HG03039 (cell line): Measurements from ENCODE around the gene GSTM3.
"Not testable (repeated sequence)": the region's sequence is repeated elsewhere in the genome, so short reads cannot be mapped to it uniquely, and the experiment has no call there.

ENCODE experiments used
- ATAC-seq: cut with Tn5 transposase; IDR thresholded peaks from one replicate; pipeline ENCODE4 v1.9.1; 2021; ENCODE audit warnings: mild to moderate bottlenecking, moderate library complexity; ENCODE audit not compliant: unreplicated experiment

Gene GSTM3

DNA sequence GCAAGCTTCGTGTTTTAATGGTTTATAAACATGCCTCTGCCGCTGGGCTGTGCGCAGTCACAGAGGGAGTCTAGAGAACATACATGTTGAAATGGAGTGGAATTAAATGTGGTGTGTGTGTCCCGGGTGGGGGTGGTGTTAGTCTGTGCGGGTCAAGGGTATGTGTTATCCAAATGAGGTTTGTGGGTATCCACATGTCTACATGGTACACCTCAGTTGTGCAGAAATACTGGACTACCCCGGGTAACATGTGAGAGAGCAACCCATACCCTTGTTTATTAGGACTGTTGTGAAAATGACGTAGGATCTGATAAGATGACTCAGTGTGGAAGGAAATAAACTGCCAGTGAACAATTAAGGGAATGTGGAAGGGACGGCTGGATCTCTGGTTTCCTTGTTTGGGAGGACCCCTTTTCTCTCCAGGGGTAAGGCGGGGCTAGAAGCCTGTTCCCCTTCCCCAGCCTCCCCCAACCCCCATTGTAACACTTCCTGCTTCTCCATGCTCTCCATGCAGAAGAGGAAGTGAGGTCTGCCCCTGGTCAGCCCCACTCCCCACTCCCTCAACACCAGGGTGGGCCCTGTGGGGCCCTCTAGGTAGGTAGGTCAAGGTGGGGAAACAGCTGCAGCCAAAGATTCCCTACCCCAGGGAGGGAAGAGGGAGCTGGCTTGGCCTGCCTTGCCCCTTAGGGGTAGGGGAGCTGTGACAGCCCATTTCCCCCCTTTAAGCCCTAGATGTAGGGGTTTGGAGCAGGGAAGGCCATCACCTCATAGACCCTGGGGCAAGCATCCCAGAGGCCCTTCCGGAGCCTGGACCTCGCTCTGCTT lies 22.2 kb upstream of the GSTM3 start:
- no peak for ATAC-seq

DNA sequence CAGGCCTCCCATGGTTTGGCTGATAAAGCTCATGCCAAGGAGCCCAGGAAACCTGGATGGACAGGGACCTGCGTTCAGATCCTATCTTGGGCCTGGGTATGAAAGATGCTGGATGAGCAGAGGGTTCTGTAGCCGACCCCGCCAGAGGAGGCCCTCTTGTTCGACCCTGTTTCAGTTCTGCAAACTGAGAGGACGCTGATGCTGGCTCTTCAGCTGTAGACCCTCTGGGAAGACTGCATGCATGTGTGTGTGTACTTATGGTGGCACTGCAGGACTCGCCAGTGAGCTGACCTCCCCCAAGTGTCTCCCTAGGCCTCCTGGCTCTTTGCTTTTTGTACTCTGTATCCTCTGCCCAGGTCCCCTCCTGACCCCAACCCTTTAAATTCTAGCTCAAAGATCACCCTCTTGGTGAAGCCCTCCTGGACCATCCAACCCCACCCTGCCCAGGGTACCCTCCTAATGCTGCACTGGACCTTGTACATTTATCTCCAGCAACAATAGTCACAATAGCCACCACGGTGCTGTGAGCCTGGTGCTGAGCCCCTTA lies 21.3 kb upstream of the GSTM3 start:
- ATAC-seq, result no peak

DNA sequence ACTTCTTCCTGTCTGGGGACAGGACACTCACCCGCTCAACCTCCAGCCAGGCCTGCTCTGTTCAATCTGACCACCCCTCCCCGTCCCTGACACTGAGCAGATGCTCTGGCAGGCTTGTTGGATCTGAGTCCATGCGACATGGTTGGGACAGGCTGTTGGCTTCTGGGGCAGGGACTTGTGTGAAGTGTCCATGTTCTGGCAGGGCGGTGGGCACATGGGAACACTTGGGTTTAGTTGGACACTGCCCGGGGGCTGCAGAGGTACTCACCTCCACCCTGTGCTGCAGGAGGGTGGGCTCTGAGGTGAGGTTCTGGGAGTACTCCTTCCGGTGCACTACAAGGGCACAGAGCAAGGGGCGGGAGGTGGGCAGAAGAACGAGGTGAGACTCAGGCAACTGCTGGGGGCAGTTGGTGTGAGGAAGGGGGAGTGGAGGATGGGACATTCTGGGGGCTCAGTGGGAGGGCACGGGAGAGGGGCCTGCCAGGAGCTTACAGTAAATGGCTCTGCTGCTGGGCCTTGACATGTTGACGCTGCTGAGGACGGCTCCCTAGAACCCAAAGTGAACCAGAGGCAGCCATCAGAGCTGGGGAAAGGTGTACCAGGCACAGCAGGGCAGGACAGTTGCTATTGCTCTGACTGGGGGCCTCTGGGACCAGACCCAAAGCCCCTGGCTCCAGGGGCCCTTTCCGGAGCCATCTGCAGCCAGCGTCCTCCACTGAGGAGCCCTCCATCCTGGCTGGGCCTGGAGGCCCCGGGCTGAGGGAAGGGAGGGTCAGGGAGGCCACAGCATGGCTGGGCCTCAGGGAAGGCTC lies 20.6 kb upstream of the GSTM3 start:
- ATAC-seq, result no peak

DNA sequence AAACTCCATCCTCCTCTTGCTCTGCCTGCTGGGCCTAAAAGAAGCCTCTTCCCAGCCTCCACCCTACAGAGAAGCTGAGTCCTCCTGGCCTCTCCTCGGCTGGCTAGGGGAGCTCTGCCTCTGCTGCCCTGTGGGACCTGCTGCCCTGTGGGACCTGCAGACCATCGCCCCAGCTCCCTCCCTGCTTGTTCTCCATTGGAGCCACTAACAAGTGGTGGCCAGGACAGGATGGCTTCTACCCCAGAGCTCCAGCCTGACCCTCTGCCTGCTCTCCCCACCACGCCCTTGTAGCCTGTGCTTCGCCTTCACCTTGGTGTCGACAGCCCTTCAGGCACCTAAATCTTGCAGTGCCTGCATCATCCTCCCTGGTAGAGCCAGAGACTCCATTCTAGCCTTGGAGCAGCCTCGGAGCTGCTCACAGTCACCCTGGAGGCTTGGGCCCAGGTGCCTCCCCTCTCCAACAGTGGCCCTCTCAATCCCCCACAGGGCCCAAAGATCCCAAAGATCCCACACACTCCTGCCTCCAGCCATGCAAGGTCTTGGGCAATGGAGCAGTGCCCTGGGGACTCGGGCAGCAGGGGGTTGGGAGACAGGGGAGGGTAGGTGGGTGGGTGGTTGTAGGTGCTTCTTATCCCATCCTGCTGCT lies 19.9 kb upstream of the GSTM3 start:
- ATAC-seq, result no peak

DNA sequence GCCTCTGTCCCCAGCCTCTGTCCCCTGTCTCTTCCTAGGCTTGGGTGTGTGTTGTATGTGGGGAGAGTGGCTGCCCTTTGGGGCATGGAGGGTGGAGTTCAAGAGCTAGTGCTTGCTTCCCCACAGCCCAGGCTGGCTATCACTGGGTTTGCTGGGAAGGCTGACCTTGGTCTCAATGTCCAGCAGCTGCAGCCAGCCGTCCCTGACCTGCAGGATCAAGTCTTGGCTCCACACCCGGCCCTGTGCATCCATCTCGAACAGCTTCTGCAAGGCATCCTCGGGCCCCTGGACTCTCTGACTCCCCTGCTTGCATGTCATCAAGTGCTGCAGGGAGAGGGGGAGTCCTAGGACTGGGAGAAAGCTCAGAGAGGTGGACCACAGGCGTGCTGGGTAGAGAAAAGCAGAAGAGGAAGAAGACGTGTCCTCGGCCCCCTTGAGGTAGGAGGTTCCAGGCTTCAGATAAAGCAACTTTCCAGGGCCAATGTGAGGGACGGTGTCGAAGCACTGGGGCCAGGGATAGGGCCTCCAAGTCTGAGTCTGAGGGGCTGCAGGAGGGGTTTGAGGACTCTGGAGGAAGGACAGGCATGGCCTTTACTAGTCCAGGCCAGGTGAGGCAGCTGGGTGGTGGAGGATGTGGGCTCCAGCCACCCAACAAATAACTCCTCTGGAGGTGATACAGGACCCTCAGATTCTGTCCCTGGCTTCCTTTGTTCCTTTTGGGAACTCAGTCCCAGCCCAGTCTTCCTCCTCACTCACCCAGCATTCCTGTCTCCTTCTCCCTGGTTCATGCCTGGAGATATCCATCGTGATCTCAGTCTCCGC lies 18.9 kb upstream of the GSTM3 start:
- no peak for ATAC-seq

DNA sequence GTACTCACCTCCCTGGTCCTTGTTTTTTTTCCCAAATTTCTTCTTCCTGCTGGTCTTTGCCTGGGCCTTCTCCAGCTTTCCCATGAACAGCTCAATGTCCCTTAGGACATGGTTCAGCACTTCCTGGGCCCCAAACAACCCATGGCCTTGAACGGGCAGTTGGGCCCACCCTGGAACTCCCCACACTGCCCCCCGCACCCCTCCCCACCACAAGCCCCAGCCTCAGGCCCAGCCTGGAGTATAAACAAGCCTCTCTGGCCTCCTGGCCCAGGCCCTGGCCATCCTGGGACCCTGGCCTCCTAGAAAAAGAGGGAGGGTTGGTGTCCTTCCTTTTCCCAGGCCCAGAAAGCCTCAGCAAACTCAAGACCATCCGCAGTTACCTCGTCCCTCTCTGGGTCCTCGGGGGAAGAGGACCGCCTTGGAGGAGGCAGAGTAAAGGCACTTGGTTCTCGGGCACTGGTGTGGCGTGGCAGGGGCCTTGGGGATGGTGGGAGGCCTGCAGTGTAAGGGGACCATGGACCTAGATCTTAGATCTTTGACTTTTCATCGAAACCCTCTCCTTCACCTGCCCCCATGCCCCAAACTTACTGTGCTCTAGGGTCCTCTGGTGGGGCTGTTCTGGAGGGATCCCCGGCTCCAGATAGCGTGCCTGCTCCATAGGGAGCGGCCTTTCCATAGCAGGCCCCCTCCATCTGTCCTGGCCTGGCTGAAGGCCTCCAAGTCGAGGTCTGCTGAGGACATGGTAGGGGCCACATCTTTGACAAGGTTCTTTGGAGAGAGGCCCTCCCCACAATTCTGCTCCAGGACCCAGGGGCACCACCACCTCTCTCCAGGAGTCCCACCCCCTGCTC lies 17.3 kb upstream of the GSTM3 start:
- ATAC-seq, result no peak

DNA sequence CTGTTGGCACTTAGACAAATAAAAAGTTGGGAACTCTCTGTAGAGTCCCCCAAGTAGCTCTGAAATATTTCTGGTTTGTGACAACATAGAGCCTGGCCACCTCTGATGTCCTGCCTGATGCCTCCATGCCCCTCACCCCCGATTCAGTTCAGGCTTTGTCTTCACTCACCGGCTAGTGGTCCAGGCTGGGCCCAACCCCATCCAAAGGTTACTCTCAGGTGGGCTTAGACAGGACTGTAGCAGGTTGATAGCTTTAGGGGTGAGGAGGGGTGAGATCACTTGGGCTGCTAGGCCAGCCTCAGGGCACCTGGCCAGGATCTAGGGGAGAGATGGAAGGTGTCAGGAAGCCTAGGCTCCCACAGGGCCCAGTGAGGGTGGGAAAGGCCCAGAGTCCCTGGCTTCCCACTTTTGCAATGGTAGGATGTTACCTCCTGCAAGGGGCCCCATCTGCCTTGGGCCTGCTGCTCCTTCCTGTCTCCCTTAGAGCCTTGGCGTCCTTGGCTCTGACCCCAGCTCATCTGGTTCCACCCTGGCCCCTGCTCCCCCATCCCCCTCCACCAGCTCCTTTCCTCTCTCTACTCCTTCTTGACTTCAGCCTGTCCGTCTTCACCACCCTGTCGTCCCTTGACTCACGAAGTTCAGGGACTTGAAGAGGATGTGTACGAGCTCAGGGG lies 16.1 kb upstream of the GSTM3 start:
- ATAC-seq, result no peak

DNA sequence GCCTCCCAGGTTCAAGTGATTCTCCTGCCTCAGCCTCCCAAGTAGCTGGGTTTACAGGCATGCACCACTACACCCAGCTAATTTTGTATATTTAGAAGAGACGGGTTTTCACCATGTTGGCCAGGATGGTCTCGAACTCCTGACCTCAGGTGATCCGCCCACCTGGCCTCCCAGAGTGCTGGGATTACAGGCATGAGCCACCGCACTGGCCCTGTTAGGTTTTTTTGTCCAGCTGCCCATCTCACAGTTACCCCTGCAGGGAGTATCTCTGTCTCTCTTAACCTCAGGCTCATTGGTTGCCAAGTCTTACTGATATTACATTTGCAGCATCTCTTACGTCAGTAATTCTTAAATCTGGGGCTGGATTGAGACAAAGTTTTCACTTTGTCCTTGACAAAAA lies 15.5 kb upstream of the GSTM3 start:
- not testable (repeated sequence) for ATAC-seq

DNA sequence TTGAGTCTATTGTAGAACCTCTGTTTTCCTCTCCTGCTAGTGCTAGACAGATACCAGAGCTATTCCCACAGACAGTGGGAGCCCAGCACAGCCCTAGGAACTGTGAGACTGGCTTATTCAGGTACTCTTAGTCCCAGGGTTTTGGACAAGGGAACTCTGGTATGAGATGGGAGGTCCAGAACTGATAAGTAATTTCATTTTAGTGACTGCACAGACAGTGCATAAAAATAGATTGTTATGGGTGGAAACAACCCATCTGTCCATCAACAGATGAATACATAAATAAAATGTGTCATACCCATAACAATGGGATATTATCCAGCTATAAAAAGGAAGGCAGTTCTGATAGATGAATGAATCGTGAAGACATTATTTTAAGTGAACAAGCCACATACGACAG lies 13.9 kb upstream of the GSTM3 start:
- ATAC-seq, result no peak

DNA sequence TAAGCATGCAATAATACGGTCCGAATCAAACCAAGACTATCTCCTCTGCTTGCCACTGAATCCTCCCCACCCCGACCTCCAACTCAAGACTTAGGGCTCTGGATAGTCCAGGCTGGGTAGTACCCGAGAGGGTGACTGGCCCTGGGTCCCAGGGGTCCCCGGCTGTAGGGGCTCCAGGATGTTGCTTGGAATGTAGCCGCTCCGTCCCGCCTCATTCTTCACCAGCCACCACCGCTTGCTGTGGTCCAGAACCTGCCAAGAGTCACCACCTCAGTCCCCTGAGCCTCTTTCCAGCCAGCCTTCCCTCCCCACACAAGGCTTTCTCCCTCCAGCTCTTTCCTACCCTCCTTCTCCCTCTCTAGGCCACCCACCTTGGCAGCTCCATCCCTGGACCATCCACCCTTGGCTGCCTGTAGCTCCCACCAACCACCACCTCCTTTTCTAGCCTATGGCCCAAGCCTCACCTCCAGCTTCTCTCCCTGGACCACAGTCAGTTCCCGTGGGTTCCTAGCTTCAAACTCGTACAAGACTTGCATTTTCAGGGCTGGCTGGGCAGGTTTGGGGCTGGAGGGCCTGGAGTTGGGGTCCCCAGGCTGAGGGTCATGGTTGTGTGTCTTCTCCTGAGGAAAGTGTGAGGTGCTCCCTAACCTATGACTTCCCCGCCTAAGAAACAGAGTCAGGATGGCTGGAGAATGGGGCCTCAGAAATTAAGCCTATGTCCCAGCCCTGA lies 10.9 kb upstream of the GSTM3 start:
- ATAC-seq, result no peak

DNA sequence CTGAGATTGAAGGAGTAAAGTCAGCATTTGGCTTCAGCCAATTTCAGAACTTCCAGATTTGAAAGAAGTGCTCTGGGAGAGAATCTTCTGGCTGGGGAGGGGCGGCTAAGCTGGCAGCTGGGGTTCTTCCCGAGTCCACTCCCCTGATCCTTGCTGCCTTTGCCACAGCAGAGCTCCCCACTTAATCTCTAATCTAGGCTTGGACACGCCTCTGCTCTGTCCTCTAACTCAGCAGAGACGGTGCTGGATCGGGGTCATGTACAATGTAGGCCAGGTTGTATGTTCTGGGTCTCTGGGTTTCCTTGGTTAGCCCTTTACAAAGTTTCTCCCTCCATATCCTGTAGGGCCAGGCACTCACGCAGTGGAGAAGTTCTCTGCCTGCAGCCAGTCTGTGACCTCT lies 10.1 kb upstream of the GSTM3 start:
- no peak for ATAC-seq

DNA sequence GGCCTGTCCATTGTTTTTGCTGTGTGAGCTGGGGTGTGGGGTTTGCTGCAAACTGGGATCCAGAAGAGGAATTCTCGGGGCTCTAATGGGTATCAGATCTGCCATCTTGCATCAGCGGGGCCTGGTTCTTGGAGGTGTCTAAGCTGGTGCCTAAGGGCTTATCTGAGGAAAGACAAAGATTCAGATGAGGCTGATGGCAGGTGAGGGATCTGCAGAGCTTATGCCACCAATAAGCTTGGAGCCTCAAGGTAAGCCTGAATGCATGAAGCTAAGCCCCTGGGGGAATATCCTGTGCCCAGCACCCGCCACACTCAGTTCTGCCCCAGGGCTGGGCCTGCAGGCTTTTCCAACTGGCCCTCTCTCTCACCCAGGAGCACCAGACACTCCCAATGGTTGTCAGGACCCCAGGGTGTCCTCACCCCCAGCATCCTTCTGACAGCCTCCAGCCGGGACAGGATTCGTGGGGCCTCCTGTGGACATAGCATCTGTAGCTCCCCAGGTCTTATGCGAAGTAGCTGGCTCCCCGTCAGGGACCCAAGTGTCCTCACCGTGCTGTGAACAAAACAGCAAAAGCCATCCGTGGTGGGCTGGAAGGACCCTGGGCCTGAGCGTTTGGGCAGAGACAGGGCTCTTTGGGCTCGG lies 9.5 kb upstream of the GSTM3 start:
- no peak for ATAC-seq

DNA sequence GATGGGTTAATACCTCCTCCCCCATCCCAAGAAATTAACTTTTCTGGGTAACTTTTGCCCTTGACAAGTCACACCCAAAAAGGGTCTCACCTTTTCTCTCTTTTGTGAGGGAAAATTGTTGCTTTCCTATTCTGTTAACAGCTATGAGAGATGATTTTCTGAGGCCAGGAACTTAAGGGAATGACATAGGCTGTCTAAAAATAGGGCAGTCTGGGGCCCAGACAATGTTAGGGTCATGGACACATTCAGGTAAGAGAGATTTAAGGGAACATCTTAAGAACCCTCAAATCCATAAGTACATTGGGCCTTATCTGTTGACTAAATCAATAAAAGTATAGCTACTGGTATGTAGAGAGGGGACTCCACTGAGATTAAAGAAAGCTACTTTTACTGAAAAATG lies 8.4 kb upstream of the GSTM3 start:
- no peak for ATAC-seq

DNA sequence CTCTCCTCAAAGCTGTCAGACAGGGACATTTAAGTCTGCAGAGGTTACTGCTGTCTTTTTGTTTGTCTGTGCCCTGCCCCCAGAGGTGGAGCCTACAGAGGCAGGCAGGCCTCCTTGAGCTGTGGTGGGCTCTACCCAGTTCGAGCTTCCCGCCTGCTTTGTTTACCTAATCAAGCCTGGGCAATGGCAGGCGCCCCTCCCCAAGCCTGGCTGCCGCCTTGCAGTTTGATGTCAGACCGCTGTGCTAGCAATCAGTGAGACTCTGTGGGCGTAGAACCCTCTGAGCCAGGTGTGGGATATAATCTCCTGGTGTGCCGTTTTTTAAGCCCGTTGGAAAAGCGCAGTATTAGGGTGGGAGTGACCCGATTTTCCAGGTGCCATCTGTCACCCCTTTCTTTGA lies 7.5 kb upstream of the GSTM3 start:
- ATAC-seq, result not testable (repeated sequence)

DNA sequence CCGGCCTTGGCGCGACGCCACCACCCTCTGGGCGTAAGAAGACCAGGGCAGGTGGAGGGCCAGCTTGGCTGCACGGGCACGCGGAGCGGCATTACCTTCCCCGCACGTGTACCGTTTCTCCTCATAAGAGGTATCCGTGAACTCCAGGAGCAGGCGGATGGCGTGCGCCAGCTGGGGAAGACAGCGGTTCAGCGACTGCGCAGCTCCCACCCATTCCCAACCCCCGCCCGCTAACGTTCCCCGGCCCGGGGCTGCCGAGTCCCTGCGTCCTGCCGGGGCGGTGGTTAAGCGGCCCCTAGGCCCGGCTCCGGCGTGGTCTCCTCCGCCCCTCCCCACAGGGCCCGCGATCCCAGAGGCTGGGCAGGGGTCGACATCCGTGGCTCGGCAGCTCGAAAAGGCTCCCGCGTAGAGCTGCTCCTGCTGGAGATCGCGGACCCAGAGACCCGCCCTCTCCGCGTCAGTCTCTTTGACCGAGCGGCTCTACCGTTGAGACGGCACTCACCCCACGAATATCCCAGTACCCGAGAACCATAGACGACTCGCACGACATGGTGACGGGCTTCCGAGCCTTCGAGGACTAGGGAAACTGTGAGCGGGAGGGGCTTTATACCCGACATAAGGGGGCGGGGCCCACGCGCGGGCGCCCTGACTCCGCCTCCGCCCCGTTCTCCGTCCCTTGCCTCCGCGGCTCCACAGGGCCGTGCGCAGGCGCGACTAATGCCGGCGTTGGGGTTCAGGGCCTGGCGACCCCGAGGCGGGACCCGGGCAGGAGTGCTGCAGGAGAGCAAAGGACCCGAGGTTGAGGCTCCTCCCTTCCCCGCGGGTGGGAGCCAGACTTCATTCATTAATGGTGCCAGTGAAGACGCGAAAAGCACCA lies 862 bp downstream of the GSTM3 start:
- ATAC-seq, result peak; percentile 72

DNA sequence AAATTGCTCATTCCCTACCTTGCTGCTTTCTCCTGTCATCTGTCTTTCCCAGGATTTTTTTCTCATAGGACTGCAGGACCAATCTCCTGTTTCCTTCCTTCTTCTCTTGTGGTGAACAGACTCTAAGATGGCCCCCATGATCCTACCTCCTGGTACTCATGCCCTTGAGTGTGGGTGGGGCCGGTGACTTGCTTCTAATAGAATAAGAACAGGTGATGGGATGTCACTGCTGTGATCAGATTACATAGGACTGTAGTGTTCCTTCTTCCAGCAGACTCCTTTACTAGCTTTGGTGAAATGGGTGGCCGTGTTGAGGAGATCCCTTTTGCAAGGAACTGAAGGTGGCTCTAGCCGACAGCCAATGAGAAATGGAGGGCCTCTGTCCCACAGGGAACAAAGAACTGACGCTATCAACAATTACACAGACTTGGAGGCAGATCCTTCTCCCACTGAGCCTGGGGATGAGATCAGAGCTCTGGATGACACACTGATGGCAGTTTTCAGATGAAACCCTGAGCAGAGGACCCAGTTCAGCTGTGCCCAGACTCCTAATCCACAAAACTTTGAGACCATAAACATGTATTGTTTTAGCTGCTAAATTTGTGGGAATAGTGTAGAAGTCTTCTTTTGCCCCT lies 7.5 kb downstream of the GSTM3 start:
- no peak for ATAC-seq
